Activated naive CD8-positive, alpha-beta T cell (primary cell): ENCODE measurements around the gene NEDD4.
"Not testable (repeated sequence)": the region's sequence is repeated elsewhere in the genome, so short reads cannot be mapped to it uniquely, and the experiment has no call there.

ENCODE experiments used
- H3K27ac Mint-ChIP-seq: one replicate; pipeline ENCODE4 v1.8.0; 2021; ENCODE audit warnings: mixed read lengths
- H3K27me3 Mint-ChIP-seq: one replicate; pipeline ENCODE4 v1.8.0; 2021; ENCODE audit warnings: mixed read lengths
- H3K36me3 Mint-ChIP-seq: one replicate; pipeline ENCODE4 v1.8.0; 2021; ENCODE audit warnings: mixed read lengths
- H3K4me1 Mint-ChIP-seq: one replicate; pipeline ENCODE4 v1.8.0; 2021; ENCODE audit warnings: low read depth, mixed read lengths
- H3K4me3 Mint-ChIP-seq: one replicate; pipeline ENCODE4 v1.8.0; 2021; ENCODE audit warnings: mild to moderate bottlenecking, mixed read lengths
- H3K9me3 Mint-ChIP-seq: one replicate; pipeline ENCODE4 v1.8.0; 2021; ENCODE audit warnings: low read depth, mixed read lengths

Gene NEDD4

DNA sequence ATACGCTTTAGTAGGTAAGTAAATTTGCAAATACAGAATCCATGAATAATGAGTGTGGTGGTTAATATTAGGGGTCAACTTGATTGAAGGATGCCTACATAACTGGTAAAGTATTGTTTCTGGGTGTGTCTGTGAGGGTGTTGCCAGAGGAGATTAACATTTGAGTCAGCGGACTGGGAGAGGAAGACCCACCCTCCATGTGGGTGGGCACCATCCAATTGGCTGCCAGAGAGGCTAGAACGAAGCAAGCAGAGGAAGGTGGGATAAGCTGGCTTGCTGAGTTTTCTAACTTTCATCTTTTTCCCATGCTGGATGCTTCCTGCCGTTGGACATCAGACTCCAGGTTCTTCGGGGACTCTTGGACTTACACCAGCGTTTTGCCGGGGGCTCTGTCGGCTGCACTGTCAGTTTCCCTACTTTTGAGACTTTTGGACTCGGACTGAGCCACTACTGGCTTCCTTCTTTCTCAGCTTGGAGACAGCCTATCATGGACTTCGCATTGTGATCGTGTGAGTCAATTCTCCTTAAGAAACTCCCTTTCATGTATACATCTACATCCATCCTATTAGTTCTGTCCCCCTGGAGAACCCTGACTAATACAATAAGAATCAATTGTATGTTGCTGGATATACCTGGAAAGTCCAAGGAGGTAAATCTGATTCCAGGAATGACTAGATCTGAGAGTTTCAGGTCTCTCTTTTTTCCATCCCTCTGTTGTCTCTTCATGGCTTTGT is 25.8 kb upstream of the NEDD4 start:
- Mint-ChIP-seq H3K27me3 (peaks cover 2% of the 10 kb centered on the region), H3K36me3 (peaks cover 4% of the 10 kb centered on the region), H3K4me1 (no peaks in the 10 kb centered on the region), H3K27ac (no peak overlapping the region), H3K9me3 (peaks cover under 1% of the 10 kb centered on the region), H3K4me3 (no peak overlapping the region)

DNA sequence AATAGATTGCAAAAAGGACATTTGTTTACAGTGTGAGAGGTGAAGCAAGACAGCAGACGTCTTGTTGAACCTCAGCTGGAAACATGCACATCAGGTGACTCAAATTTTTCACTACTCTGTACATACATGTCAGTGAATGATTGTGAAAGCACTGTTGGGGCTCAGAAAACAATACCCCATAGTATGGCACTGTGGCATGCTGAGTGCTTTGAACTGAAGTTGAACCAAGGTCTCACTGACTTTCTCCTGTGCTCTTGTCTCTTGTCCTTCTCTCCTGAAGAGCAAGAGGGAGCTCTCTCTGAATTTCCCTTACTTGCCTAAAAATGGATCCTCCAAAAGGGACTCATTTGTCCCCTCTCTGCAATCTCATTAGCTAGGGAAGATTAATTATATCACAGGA is 24.5 kb upstream of the NEDD4 start:
- Mint-ChIP-seq H3K9me3 (no peaks in the 10 kb centered on the region), H3K4me1 (no peaks in the 10 kb centered on the region), H3K27me3 (peaks cover 2% of the 10 kb centered on the region), H3K27ac (no peak overlapping the region), H3K4me3 (no peak overlapping the region), H3K36me3 (peaks cover 4% of the 10 kb centered on the region)

DNA sequence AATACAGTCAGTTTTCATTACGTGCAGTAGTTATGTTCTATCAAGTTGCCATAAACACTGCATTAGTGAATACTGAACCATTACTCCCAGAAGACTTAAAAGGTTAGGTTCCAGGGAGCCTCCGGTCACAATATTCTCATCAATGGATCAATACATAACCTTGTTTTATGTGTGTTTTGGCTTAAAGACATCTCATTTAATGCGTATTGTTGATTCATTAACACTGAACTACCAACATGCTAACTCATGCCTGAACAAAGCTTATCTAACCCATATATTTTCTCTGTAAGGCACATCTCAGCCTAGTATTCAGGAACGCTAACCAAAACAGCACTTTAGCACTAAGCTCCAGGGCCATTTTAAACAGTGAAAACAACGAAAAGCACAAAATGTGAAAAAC is 24.1 kb upstream of the NEDD4 start:
- peaks cover 2% of the 10 kb centered on the region for H3K27me3 Mint-ChIP-seq
- no peak overlapping the region for H3K27ac Mint-ChIP-seq
- no peak overlapping the region for H3K4me3 Mint-ChIP-seq
- H3K4me1 Mint-ChIP-seq, result no peaks in the 10 kb centered on the region
- H3K36me3 Mint-ChIP-seq, result peaks cover 4% of the 10 kb centered on the region
- H3K9me3 Mint-ChIP-seq, result no peaks in the 10 kb centered on the region

DNA sequence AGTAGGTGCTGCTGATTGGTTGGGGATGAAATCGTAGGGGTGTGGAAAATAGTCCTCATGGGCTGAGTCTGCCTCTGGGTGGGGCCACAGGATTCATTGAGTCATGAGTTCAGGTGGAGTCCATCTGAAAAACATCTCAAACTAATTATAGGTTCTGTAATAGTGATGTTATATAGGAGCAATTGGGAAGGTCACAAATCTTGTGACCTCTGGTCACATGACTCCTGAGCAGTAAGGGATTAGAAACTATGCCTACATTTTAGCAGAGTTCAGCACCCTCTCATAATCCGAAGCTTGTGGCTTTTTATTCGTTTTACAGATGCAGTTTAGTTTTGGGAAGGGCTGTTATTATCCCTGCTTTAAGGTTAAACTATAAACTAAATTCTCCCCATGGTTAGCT is 22.9 kb upstream of the NEDD4 start:
- no peak overlapping the region for H3K27ac Mint-ChIP-seq
- H3K36me3 Mint-ChIP-seq, result peaks cover 4% of the 10 kb centered on the region
- peaks cover 2% of the 10 kb centered on the region for H3K27me3 Mint-ChIP-seq
- no peaks in the 10 kb centered on the region for H3K9me3 Mint-ChIP-seq
- H3K4me1 Mint-ChIP-seq, result no peaks in the 10 kb centered on the region
- no peak overlapping the region for H3K4me3 Mint-ChIP-seq

DNA sequence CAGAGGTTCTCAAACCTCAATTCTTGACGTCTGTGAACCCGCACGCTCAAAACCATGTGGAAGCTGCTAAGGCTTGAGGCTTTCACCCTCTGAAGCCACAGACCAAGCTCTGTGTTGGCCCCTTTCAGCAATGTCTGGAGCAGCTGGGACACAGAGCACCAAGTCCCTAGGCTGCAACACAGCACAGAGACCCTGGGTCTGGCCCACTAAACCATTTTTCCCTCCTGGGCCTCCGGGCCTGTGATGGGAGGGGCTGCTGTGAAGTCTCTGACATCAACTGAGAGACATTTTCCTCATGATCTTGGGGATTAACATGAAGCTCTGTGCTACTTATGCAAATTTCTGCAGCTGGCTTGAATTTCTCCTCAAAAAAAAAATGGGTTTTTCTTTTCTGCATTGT is 21.3 kb upstream of the NEDD4 start:
- H3K9me3 Mint-ChIP-seq, result no peaks in the 10 kb centered on the region
- peaks cover 2% of the 10 kb centered on the region for H3K27me3 Mint-ChIP-seq
- no peak overlapping the region for H3K4me3 Mint-ChIP-seq
- no peak overlapping the region for H3K27ac Mint-ChIP-seq
- peaks cover 4% of the 10 kb centered on the region for H3K36me3 Mint-ChIP-seq
- no peaks in the 10 kb centered on the region for H3K4me1 Mint-ChIP-seq

DNA sequence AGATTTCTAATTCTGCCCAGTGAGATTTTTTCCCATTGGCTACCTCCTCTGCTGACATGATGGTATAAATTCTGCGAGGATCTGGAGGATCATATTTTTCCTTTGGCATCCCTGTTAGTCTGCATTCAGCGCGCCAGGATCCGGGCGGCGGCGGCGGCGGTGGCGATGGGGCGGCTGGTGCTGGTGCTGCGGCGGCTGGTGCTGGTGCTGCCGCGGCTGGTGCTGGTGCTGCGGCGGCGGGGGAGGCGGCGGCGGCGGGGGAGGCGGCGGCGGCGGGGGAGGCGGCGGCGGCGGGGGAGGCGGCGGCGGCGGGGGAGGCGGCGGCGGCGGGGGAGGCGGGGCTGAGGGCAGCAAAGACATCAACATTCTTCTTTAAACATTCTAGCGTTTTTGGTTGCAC is 13.6 kb upstream of the NEDD4 start:
- Mint-ChIP-seq H3K4me1 (peaks cover 10% of the 10 kb centered on the region), H3K4me3 (peak overlapping the region; percentile 68)
- not testable (repeated sequence) for H3K27ac Mint-ChIP-seq, H3K9me3 Mint-ChIP-seq, H3K36me3 Mint-ChIP-seq, H3K27me3 Mint-ChIP-seq

DNA sequence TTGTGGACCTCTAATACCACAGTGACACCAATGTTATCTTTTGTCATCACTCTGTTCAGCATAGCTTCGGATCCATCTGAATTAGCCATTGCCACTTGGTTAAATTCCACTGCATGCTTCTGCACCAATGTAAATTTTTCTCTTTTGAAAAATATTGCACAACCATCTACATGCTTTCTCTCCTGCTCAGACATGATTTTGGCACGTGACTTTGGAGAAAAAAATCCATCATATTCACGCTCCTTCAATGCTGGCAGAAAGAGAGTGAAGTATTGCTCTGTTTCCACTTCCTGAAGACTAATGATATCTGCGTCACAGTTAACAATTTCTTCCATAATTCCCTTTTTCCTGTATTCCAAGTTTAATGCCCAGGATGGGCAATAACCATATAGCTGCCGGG is 13.0 kb upstream of the NEDD4 start:
- not testable (repeated sequence) for H3K36me3 Mint-ChIP-seq, H3K9me3 Mint-ChIP-seq, H3K27ac Mint-ChIP-seq
- H3K4me1 Mint-ChIP-seq, result peaks cover 10% of the 10 kb centered on the region
- peak overlapping the region; percentile 17 for H3K4me3 Mint-ChIP-seq
- peaks cover 10% of the 10 kb centered on the region for H3K27me3 Mint-ChIP-seq

DNA sequence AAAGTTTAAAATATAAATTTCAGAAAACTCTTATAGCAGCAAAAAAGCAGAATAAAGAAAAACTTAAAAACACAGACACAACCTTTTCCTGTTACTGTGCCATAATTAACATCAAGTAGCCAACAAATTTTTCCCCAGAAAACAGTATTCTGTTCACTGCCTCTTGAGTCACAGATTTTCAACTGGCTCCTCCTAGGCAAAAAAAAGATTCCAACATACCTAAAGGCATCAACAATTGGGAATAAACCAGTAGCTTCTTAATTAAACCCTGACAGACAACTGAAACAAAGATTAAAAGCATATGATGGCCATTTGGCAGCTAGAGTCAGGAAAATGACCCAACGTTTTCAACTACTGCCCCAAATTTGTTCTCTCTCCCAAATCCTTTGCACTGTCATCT is 10.9 kb upstream of the NEDD4 start:
- H3K4me3 Mint-ChIP-seq, H3K27ac Mint-ChIP-seq, H3K9me3 Mint-ChIP-seq, H3K36me3 Mint-ChIP-seq: not testable (repeated sequence)
- peaks cover 10% of the 10 kb centered on the region for H3K4me1 Mint-ChIP-seq
- peaks cover 14% of the 10 kb centered on the region for H3K27me3 Mint-ChIP-seq

DNA sequence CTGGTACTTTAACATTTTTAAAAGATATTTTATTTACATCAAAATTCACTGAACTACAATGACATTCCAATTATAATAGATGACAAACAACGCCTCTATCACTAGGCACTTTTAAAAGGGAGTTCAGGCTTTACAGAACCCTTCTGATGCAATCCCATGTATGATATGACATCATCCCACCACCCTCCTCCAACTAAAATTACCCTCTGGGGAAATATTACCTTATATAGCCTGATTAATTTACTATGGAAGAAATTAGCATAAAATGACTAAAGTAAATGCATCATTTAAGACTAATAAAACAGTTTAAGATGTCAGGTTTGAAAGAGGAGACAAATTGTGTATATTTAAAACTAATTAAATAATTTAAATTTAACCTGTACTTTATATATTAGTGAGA is 10.4 kb upstream of the NEDD4 start:
- Mint-ChIP-seq H3K4me1 (peaks cover 10% of the 10 kb centered on the region), H3K27me3 (peaks cover 13% of the 10 kb centered on the region)
- not testable (repeated sequence) for H3K36me3 Mint-ChIP-seq, H3K9me3 Mint-ChIP-seq, H3K4me3 Mint-ChIP-seq, H3K27ac Mint-ChIP-seq

DNA sequence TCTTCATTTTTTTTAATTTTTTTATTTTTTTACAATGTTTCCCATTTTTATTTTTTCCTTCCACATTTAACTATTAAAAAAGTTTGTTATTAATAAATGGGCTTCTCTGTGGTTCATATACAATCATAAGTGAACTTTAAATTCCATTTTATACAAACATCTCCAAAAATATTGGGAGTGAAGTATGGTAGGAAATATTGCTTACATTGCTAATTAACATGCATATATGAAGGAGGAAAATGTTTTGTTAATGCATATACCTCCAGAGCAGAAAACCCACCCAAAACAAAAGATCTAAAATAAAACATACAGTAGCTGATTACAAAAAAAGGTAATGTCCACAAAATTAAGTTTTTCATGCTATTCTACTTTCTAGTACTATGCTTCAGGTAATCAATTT is 9.9 kb upstream of the NEDD4 start:
- H3K9me3 Mint-ChIP-seq, H3K4me3 Mint-ChIP-seq, H3K27ac Mint-ChIP-seq, H3K36me3 Mint-ChIP-seq: not testable (repeated sequence)
- Mint-ChIP-seq H3K4me1 (peaks cover 10% of the 10 kb centered on the region), H3K27me3 (peaks cover 11% of the 10 kb centered on the region)

DNA sequence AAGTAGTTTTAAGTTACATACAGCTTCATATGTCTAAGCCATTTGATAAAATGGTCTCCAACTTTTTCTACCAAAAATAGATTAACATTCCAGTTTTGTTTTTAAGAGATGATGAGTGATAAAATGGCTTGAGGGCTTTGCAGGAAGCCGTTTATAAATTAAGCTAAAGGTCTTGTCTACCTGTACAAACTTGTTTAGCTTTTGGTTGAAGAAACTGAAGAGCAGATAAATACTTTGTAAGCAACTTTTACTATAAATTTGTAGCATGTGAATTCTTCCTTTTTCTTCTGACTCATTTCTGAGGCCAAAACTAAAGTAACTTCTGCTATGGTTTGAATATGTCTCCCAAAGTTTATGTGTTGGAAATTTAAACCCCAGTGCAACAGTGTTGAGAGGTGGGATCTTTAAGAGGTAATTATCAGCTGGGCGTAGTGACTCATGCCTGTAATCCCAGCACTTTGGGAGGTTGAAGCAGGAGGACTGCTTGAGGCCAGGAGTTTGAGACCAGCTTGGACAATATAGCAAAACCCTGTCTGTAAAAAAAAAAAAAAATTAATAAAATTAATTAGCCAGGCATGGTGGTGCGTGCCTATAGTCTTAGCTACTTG is 8.2 kb upstream of the NEDD4 start:
- Mint-ChIP-seq H3K27ac (no peak overlapping the region), H3K36me3 (no peaks in the 10 kb centered on the region), H3K27me3 (peaks cover 11% of the 10 kb centered on the region), H3K4me1 (peaks cover 3% of the 10 kb centered on the region), H3K9me3 (no peaks in the 10 kb centered on the region), H3K4me3 (no peak overlapping the region)

DNA sequence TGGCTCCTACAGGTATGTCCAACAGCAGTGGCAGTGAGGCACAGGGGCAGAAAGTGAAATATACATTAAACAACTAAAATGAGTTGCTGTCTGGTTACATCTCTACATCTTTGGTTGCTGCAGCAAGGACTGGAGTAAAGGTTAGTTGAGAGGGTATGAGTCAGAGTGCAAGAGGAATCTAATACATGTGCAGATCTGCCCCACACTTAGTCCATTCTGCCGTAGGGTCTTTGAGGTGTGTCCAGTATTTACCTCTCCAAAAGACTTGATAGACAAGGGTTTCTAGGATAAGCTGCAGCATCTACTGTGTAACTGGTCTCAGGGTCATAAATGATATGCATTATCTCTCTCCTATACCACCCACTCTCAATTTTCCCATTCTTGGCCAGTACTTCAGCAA is 6.2 kb upstream of the NEDD4 start:
- Mint-ChIP-seq H3K27ac (no peak overlapping the region), H3K4me3 (no peak overlapping the region), H3K27me3 (peaks cover 11% of the 10 kb centered on the region), H3K4me1 (peaks cover 2% of the 10 kb centered on the region), H3K36me3 (no peaks in the 10 kb centered on the region), H3K9me3 (no peaks in the 10 kb centered on the region)

DNA sequence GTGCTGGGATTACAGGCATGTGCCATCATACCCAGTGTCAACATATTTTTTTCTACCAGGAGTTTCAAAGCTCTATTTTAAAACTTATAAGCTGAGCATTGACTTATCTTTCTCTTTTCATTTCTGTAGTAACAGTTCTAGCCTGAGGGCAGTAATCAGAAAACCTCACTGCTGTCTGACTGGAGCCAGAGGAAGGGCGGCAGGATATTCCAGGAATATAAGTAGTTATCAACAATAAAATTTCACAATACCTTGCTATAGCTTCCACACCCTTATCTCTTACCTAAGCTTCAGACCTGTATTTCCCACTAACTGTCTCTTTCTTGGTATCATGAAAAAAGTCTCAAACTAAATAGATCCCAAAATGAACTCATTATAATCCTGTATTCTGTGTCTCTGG is 5.1 kb upstream of the NEDD4 start:
- no peak overlapping the region for H3K4me3 Mint-ChIP-seq
- H3K27me3 Mint-ChIP-seq, result peaks cover 11% of the 10 kb centered on the region
- H3K36me3 Mint-ChIP-seq, result no peaks in the 10 kb centered on the region
- no peak overlapping the region for H3K27ac Mint-ChIP-seq
- no peaks in the 10 kb centered on the region for H3K9me3 Mint-ChIP-seq
- peaks cover 4% of the 10 kb centered on the region for H3K4me1 Mint-ChIP-seq

DNA sequence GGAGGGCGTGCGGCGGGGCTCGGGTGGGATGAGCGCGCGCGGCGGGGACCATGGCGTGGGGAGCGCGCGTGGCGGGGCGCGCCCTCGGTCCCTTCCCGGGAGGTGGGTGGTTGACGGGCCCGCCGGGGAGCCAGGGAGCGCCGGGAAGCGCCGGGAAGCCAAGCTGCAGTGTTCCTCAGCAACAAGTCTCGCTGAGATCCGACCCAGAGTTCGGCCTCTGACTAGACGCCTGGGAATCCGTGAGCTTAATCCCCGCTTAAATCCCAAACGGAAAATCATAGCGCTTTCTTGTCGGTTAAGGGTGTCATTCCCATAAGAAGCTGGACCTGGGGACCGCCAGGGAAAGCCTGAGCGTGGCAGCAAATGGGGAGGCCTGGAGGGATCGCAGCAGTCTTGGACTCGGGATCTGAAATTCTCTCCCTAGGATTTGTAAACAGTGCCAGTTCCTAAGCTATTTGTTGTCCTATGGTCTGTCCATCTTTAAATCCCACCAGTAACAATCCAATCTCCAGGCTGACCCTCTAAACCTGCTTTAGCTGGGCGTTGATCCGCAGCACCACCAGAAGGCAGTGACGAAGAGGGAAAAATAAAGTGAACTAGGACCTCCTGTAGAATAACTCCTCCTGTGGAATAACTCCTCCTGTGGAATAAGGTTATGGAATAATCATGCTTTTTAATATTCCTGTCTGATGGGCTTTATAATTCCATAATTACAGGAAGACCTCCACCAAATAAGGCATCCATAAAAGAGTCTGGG is 570 bp upstream of the NEDD4 start:
- Mint-ChIP-seq H3K36me3 (no peaks in the 10 kb centered on the region), H3K9me3 (no peaks in the 10 kb centered on the region), H3K4me1 (peaks cover 20% of the 10 kb centered on the region), H3K4me3 (peak overlapping the region; percentile 83), H3K27ac (no peak overlapping the region), H3K27me3 (no peaks in the 10 kb centered on the region)

DNA sequence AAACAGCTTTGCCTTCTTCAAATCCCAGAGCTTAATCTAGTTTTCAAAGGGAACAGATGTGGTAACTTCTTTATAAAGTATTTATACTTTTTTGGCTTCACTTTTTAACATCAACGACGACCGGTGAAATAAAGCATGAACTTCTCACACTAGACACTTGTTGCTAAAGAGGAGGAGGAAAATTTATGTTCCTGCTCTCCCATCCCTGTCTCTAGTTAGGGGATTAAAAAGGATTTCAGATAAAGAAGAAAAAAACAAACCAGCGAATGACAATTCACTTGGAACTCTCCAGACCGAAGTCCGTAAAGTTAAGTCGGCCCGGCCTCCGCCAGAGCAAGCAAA is 672 bp downstream of the NEDD4 start:
- H3K4me3 Mint-ChIP-seq, result peak overlapping the region; percentile 93
- no peaks in the 10 kb centered on the region for H3K27me3 Mint-ChIP-seq
- peaks cover 20% of the 10 kb centered on the region for H3K4me1 Mint-ChIP-seq
- H3K36me3 Mint-ChIP-seq, result no peaks in the 10 kb centered on the region
- no peaks in the 10 kb centered on the region for H3K9me3 Mint-ChIP-seq
- peak overlapping the region; percentile 41 for H3K27ac Mint-ChIP-seq
